ENCODE measurements around the gene LIPG.

DNA sequence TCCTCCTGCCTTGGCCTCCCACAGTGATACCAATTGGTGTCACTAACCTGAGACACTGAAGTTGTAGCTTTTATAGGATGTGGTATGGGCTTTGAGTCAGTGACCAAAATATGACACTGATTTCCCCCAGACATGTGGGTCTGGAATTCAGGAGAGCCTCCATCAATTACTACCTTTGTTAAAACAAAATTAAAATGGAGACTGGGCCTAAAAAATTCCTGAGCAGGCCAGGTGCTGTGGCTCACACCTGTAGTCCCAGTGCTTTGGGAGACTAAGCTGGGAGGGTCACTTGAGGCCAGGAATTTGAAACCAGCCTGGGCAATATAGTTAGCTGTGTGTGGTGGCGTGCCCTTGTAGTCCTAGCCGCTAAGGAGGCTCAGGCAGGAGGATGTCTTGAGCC lies 36.9 kb upstream of the LIPG start:
- TF ChIP-seq, protein P1, sequence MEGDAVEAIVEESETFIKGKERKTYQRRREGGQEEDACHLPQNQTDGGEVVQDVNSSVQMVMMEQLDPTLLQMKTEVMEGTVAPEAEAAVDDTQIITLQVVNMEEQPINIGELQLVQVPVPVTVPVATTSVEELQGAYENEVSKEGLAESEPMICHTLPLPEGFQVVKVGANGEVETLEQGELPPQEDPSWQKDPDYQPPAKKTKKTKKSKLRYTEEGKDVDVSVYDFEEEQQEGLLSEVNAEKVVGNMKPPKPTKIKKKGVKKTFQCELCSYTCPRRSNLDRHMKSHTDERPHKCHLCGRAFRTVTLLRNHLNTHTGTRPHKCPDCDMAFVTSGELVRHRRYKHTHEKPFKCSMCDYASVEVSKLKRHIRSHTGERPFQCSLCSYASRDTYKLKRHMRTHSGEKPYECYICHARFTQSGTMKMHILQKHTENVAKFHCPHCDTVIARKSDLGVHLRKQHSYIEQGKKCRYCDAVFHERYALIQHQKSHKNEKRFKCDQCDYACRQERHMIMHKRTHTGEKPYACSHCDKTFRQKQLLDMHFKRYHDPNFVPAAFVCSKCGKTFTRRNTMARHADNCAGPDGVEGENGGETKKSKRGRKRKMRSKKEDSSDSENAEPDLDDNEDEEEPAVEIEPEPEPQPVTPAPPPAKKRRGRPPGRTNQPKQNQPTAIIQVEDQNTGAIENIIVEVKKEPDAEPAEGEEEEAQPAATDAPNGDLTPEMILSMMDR (IDR thresholded peaks at IDR 0.05): no peak
- TF ChIP-seq, protein P2, sequence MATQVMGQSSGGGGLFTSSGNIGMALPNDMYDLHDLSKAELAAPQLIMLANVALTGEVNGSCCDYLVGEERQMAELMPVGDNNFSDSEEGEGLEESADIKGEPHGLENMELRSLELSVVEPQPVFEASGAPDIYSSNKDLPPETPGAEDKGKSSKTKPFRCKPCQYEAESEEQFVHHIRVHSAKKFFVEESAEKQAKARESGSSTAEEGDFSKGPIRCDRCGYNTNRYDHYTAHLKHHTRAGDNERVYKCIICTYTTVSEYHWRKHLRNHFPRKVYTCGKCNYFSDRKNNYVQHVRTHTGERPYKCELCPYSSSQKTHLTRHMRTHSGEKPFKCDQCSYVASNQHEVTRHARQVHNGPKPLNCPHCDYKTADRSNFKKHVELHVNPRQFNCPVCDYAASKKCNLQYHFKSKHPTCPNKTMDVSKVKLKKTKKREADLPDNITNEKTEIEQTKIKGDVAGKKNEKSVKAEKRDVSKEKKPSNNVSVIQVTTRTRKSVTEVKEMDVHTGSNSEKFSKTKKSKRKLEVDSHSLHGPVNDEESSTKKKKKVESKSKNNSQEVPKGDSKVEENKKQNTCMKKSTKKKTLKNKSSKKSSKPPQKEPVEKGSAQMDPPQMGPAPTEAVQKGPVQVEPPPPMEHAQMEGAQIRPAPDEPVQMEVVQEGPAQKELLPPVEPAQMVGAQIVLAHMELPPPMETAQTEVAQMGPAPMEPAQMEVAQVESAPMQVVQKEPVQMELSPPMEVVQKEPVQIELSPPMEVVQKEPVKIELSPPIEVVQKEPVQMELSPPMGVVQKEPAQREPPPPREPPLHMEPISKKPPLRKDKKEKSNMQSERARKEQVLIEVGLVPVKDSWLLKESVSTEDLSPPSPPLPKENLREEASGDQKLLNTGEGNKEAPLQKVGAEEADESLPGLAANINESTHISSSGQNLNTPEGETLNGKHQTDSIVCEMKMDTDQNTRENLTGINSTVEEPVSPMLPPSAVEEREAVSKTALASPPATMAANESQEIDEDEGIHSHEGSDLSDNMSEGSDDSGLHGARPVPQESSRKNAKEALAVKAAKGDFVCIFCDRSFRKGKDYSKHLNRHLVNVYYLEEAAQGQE (IDR thresholded peaks at IDR 0.05; ENCODE audit: insufficient read depth in 1 of 2, low read depth in 2 of 2, low read length in 1 of 2): no peak
